GM18499 (cell line): ENCODE results near the gene LYPD8.

Experiments
- ATAC-seq: cut with Tn5 transposase; IDR thresholded peaks from one replicate; pipeline ENCODE4 v1.9.1; 2021; ENCODE audit warnings: moderate number of reproducible peaks; ENCODE audit not compliant: insufficient read depth, unreplicated experiment

LYPD8 gene

DNA sequence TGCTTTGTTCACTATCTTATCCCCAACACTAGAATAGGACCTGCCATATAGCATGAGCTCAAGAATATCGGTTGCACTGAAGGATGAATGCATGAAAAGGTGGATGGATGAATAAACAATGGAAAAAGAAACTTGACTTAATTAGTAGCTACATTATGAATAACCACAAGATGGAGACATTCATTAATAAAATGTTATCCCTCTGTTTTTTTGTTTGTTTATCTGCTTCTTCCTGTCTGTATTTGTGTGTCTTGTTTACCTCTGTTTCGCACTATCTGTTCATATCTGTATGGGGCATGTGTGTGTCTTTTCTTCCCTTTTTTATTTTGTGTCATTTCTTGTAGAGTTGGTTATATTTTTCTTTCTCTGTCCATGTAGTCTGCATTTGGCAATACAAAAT, 51.9 kb downstream of the LYPD8 start:
- no peak for ATAC-seq

- ATAC-seq, result no peak
These were observed 52.8 kb downstream of the LYPD8 start, which contains the start of gene OR14I1 for GRCh38 chr1:248702714-248703113. OR14I1 (minus strand) TSS chr1:248702766.

DNA sequence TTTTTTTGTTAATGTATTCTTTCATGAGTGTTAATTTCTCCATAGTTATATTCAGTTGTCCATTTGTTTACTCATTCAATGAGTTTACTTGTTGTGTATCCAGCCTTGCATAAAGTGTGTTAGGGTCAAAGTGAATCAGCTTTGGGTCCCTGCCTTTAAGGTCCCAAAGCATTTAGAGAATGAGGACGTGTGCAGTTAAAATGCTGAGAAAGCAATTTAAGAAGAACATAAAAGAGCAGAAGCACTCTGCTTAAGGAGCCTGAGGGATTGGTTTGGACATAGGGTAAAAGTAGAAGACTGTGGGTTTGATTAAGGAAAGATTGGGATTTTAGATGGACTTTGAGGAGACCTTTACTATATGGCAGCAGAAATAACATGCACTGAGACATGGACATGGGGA, 56.5 kb downstream of the LYPD8 start:
- no peak for ATAC-seq

DNA sequence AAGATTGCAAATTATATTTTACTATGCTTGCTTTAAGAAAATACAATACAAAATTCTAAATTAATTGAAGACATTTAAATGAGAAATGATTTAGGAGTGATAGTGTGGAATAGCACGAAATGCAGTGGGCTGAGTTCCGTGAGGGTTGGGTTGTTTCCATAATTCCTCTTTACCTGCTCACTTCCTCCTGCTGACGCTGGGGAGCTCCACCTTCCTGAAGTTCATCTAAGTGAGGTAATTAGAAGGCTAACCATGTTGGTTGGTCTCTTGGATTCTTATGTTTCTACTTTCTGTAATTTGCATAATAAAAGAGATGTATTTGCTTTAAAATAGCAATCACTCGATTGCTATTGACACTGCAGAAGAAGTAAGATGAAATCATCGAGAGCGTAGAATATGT, 57.7 kb downstream of the LYPD8 start:
- ATAC-seq, result no peak

- ATAC-seq, result no peak
These were observed 58.8 kb downstream of the LYPD8 start for GRCh38 chr1:248696774-248697173.

- no peak for ATAC-seq
These were observed 59.3 kb downstream of the LYPD8 start for GRCh38 chr1:248696261-248696660.

DNA sequence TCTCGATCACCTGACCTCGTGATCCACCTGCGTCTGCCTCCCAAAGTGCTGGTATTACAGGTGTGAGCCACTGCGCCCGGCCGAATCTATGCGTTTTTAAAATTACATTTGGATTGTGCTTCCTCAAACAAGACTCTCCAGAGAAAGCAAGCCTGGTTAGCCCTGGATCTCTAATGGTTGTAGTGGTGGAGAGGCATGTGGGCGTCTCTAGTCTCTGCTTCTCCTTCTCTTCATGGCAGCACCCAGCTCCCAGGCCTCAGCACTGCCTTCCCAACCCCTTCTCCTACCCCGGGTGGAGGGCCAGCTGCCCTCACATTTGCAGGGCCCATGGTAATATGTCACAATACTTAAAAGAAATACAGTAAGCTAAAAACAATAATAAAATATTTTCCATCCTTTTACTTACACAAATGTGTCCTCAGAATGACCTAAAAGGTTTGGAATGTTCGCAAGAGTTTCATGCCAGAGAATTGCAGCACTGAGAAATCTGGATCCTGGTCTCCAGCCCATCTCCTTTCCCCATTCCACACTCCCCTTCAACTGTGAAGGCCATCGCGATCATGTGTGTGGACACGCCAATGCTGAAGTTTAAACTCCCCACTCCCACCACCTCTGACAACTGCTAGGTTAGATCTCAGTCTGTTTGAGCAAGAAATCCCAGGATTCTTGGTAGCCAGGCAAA, 60.0 kb downstream of the LYPD8 start:
- no peak for ATAC-seq

- no peak for ATAC-seq
These were observed 63.9 kb downstream of the LYPD8 start for GRCh38 chr1:248691567-248692155.
